ENCODE results near the gene SCARB2.

DNA sequence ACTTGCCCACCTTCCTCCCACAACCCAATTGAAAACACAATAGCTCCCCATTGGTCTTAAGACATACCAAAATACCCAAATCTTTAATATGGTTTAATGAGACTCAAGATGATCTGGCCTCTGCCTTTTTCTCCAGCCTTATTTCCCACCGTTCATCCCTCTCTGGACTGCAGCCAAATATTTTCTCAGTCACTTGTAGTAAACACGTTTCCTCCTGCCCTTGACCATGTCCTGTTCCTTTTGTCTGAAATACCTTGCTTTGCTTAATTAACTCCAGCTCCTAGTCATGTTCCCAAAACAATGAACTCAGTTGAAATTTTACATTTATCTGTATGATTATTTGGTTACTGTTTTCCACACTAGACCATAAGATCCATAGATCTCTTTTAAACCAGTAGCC, 57.0 kb downstream of the SCARB2 start:
- TF ChIP-seq, protein P1, sequence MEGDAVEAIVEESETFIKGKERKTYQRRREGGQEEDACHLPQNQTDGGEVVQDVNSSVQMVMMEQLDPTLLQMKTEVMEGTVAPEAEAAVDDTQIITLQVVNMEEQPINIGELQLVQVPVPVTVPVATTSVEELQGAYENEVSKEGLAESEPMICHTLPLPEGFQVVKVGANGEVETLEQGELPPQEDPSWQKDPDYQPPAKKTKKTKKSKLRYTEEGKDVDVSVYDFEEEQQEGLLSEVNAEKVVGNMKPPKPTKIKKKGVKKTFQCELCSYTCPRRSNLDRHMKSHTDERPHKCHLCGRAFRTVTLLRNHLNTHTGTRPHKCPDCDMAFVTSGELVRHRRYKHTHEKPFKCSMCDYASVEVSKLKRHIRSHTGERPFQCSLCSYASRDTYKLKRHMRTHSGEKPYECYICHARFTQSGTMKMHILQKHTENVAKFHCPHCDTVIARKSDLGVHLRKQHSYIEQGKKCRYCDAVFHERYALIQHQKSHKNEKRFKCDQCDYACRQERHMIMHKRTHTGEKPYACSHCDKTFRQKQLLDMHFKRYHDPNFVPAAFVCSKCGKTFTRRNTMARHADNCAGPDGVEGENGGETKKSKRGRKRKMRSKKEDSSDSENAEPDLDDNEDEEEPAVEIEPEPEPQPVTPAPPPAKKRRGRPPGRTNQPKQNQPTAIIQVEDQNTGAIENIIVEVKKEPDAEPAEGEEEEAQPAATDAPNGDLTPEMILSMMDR (IDR thresholded peaks at IDR 0.05) = no peak
- no peak for TF ChIP-seq POLR2AphosphoS5 (IDR thresholded peaks at IDR 0.05)
